Muscle layer of colon (tissue), 2 donors: Measurements from ENCODE around the gene GASK1A.
"Not testable (repeated sequence)": the region's sequence is repeated elsewhere in the genome, so short reads cannot be mapped to it uniquely, and the experiment has no call there.

Experiments
- H3K27ac ChIP-seq: one replicate; pipeline ENCODE4 v1.7.0; 2013; ENCODE audit warnings: low read depth, mild to moderate bottlenecking, low read length, moderate library complexity
- H3K27me3 ChIP-seq, 2 donors: one replicate each; pipeline ENCODE4 v1.7.0; 2013; ENCODE audit warnings: low read length in 2 of 2, mild to moderate bottlenecking in 2 of 2; ENCODE audit not compliant: insufficient read depth in 2 of 2, control insufficient read depth in 1 of 2
- H3K36me3 ChIP-seq: one replicate; pipeline ENCODE4 v1.7.0; 2013; ENCODE audit warnings: mild to moderate bottlenecking, low read length; ENCODE audit not compliant: insufficient read depth
- H3K4me1 ChIP-seq: one replicate; pipeline ENCODE4 v1.7.0; 2013; ENCODE audit warnings: mild to moderate bottlenecking, low read length; ENCODE audit not compliant: insufficient read depth
- H3K4me3 ChIP-seq, 2 donors: one replicate each; pipeline ENCODE4 v1.7.0; 2013; ENCODE audit warnings: low read length in 2 of 2, low read depth in 1 of 2, mild to moderate bottlenecking in 1 of 2, moderate library complexity in 1 of 2
- H3K9ac ChIP-seq: one replicate; pipeline ENCODE4 v1.7.0; 2013; ENCODE audit warnings: low read length
- H3K9me3 ChIP-seq: one replicate; pipeline ENCODE4 v1.7.0; 2013; ENCODE audit warnings: mild to moderate bottlenecking, low read length
- donor health status: abdominal sarcoma.
- donor health status: Adenocarcinoma of cecum.

Gene GASK1A

GRCh38 chr3:43034911-43035310 lies 55.8 kb downstream of the GASK1A start:
- Histone ChIP-seq H3K9me3 (no peaks in the 10 kb centered on the region), H3K4me1 (peaks cover 12% of the 10 kb centered on the region), H3K9ac (no peak overlapping the region), H3K27me3 (no peaks in the 10 kb centered on the region), H3K4me3 (no peak overlapping the region), H3K36me3 (no peaks in the 10 kb centered on the region), H3K27ac (no peak overlapping the region)

GRCh38 chr3:43035801-43036365 lies 56.8 kb downstream of the GASK1A start:
- H3K9ac ChIP-seq: no peak overlapping the region
- H3K36me3 ChIP-seq: no peaks in the 10 kb centered on the region
- no peak overlapping the region for H3K4me3 ChIP-seq
- H3K9me3 ChIP-seq: no peaks in the 10 kb centered on the region
- no peak overlapping the region for H3K27ac ChIP-seq
- peaks cover 11% of the 10 kb centered on the region for H3K4me1 ChIP-seq
- no peaks in the 10 kb centered on the region for H3K27me3 ChIP-seq

GRCh38 chr3:43036621-43037423 lies 57.7 kb downstream of the GASK1A start:
- no peaks in the 10 kb centered on the region for H3K36me3 ChIP-seq
- H3K4me3 ChIP-seq: no peak overlapping the region
- no peak overlapping the region for H3K9ac ChIP-seq
- no peak overlapping the region for H3K27ac ChIP-seq
- H3K4me1 ChIP-seq: peaks cover 1% of the 10 kb centered on the region
- no peaks in the 10 kb centered on the region for H3K27me3 ChIP-seq
- no peaks in the 10 kb centered on the region for H3K9me3 ChIP-seq

- Histone ChIP-seq H3K4me3 (no peak overlapping the region), H3K9me3 (no peaks in the 10 kb centered on the region), H3K27ac (no peak overlapping the region), H3K4me1 (no peaks in the 10 kb centered on the region), H3K36me3 (no peaks in the 10 kb centered on the region), H3K9ac (no peak overlapping the region), H3K27me3 (no peaks in the 10 kb centered on the region)
Measured at GRCh38 chr3:43038010-43038409, 58.9 kb downstream of the GASK1A start.

- Histone ChIP-seq H3K9ac (no peak overlapping the region), H3K27ac (no peak overlapping the region), H3K27me3 (no peaks in the 10 kb centered on the region), H3K36me3 (no peaks in the 10 kb centered on the region), H3K9me3 (peaks cover 4% of the 10 kb centered on the region), H3K4me3 (no peak overlapping the region), H3K4me1 (no peaks in the 10 kb centered on the region)
Measured at GRCh38 chr3:43041517-43041916, 62.4 kb downstream of the GASK1A start.

- Histone ChIP-seq H3K36me3 (no peaks in the 10 kb centered on the region), H3K9me3 (peaks cover 4% of the 10 kb centered on the region), H3K9ac (no peak overlapping the region), H3K27ac (no peak overlapping the region), H3K4me3 (no peak overlapping the region), H3K4me1 (no peaks in the 10 kb centered on the region), H3K27me3 (no peaks in the 10 kb centered on the region)
Measured at GRCh38 chr3:43043071-43043766, 64.1 kb downstream of the GASK1A start.

GRCh38 chr3:43043793-43044192 lies 64.7 kb downstream of the GASK1A start:
- H3K9me3 ChIP-seq: peaks cover 4% of the 10 kb centered on the region
- no peaks in the 10 kb centered on the region for H3K27me3 ChIP-seq
- no peaks in the 10 kb centered on the region for H3K4me1 ChIP-seq
- no peaks in the 10 kb centered on the region for H3K36me3 ChIP-seq
- no peak overlapping the region for H3K4me3 ChIP-seq
- no peak overlapping the region for H3K27ac ChIP-seq
- no peak overlapping the region for H3K9ac ChIP-seq

- not testable (repeated sequence) for H3K27ac ChIP-seq, H3K9me3 ChIP-seq, H3K36me3 ChIP-seq, H3K9ac ChIP-seq, H3K4me1 ChIP-seq, H3K27me3 ChIP-seq, H3K4me3 ChIP-seq
Measured at GRCh38 chr3:43045079-43045478, 66.0 kb downstream of the GASK1A start.

- H3K9me3 ChIP-seq: peaks cover 4% of the 10 kb centered on the region
- H3K27me3 ChIP-seq: no peaks in the 10 kb centered on the region
- no peak overlapping the region for H3K27ac ChIP-seq
- H3K4me3 ChIP-seq: no peak overlapping the region
- no peaks in the 10 kb centered on the region for H3K4me1 ChIP-seq
- no peak overlapping the region for H3K9ac ChIP-seq
- H3K36me3 ChIP-seq: no peaks in the 10 kb centered on the region
Measured at GRCh38 chr3:43046583-43046982, 67.5 kb downstream of the GASK1A start.

- no peaks in the 10 kb centered on the region for H3K36me3 ChIP-seq
- no peak overlapping the region for H3K4me3 ChIP-seq
- H3K4me1 ChIP-seq: no peaks in the 10 kb centered on the region
- H3K9me3 ChIP-seq: peaks cover 4% of the 10 kb centered on the region
- no peak overlapping the region for H3K27ac ChIP-seq
- no peaks in the 10 kb centered on the region for H3K27me3 ChIP-seq
- H3K9ac ChIP-seq: no peak overlapping the region
Measured at GRCh38 chr3:43048470-43048869, 69.4 kb downstream of the GASK1A start.

GRCh38 chr3:43053291-43053690 lies 74.2 kb downstream of the GASK1A start:
- Histone ChIP-seq H3K4me3 (no peak overlapping the region), H3K4me1 (no peaks in the 10 kb centered on the region), H3K9me3 (no peaks in the 10 kb centered on the region), H3K36me3 (peaks cover 7% of the 10 kb centered on the region), H3K27ac (no peak overlapping the region), H3K27me3 (no peaks in the 10 kb centered on the region), H3K9ac (no peak overlapping the region)
